H9 (cell line): ENCODE data around the gene TMSB10. TPM values are rescaled to one million over a fixed set of nuclear protein-coding genes. Genes with fewer than 3 reads are reported as not detected.

Source experiments
- DNase-seq: peaks from one replicate; pipeline ENCODE4 v3.0.0-alpha.2; 2017
- H2AFZ ChIP-seq: one replicate; pipeline ENCODE4 v1.6.1; 2013; ENCODE audit warnings: mild to moderate bottlenecking, low read length, control low read depth, moderate library complexity
- H2AK5ac ChIP-seq: 2 replicates; pipeline ENCODE4 v1.6.1; 2013; ENCODE audit warnings: low read length, control low read depth, mixed read lengths; ENCODE audit not compliant: insufficient read length
- H2BK120ac ChIP-seq: one replicate; pipeline ENCODE4 v1.6.1; 2013; ENCODE audit warnings: low read depth, mild to moderate bottlenecking, low read length, control low read depth, inconsistent platforms; ENCODE audit not compliant: poor library complexity, severe bottlenecking
- H2BK12ac ChIP-seq: 2 replicates; pipeline ENCODE4 v1.6.1; 2013; ENCODE audit warnings: low read length, control low read depth, mixed read lengths, low read depth; ENCODE audit not compliant: insufficient read length
- H2BK15ac ChIP-seq: 2 replicates; pipeline ENCODE4 v1.6.1; 2013; ENCODE audit warnings: low read depth, low read length, control low read depth
- H2BK20ac ChIP-seq: one replicate; pipeline ENCODE4 v1.6.1; 2013; ENCODE audit warnings: low read depth, mild to moderate bottlenecking, low read length, control low read depth, inconsistent platforms; ENCODE audit not compliant: poor library complexity, severe bottlenecking
- H2BK5ac ChIP-seq: 2 replicates; pipeline ENCODE4 v1.6.1; 2013; ENCODE audit warnings: low read length, control low read depth, mixed read lengths; ENCODE audit not compliant: insufficient read length
- H3K14ac ChIP-seq: 2 replicates; pipeline ENCODE4 v1.6.1; 2013; ENCODE audit warnings: low read length, control low read depth; ENCODE audit not compliant: insufficient read depth
- H3K18ac ChIP-seq: 2 replicates; pipeline ENCODE4 v1.6.1; 2013; ENCODE audit warnings: low read depth, mild to moderate bottlenecking, mixed read lengths, low read length, control low read depth; ENCODE audit not compliant: insufficient read length
- H3K23ac ChIP-seq: 2 replicates; pipeline ENCODE4 v1.6.1; 2013; ENCODE audit warnings: low read length, control low read depth, mixed read lengths, low read depth; ENCODE audit not compliant: insufficient read length
- H3K23me2 ChIP-seq: 2 replicates; pipeline ENCODE4 v1.6.1; 2013; ENCODE audit warnings: low read depth, mild to moderate bottlenecking, mixed read lengths, low read length, control low read depth; ENCODE audit not compliant: insufficient read length, poor library complexity, severe bottlenecking
- H3K27ac ChIP-seq: 2 replicates; pipeline ENCODE4 v1.5.1; 2013; ENCODE audit warnings: low read length, control low read depth, mixed read lengths, low read depth; ENCODE audit not compliant: insufficient read length
- H3K27me3 ChIP-seq: 2 replicates; pipeline ENCODE4 v1.6.1; 2013; ENCODE audit warnings: low read length, control low read depth, inconsistent platforms; ENCODE audit not compliant: insufficient read depth
- H3K4ac ChIP-seq: 2 replicates; pipeline ENCODE4 v1.6.1; 2013; ENCODE audit warnings: low read depth, mild to moderate bottlenecking, control low read depth, inconsistent platforms, low read length, moderate library complexity
- H3K4me1 ChIP-seq: 2 replicates; pipeline ENCODE4 v1.6.1; 2013; ENCODE audit warnings: low read length, control low read depth, inconsistent platforms; ENCODE audit not compliant: insufficient read depth
- H3K4me2 ChIP-seq: 2 replicates; pipeline ENCODE4 v1.6.1; 2013; ENCODE audit warnings: low read length, control low read depth, mixed read lengths; ENCODE audit not compliant: insufficient read length, insufficient read depth
- H3K56ac ChIP-seq: 2 replicates; pipeline ENCODE4 v1.6.1; 2013; ENCODE audit warnings: low read depth, mild to moderate bottlenecking, mixed read lengths, low read length, control low read depth; ENCODE audit not compliant: insufficient read length
- H3K79me1 ChIP-seq: 2 replicates; pipeline ENCODE4 v1.6.1; 2013; ENCODE audit warnings: low read depth, mild to moderate bottlenecking, moderate library complexity, low read length, control low read depth, inconsistent platforms; ENCODE audit not compliant: insufficient read depth, poor library complexity, severe bottlenecking
- H3K79me2 ChIP-seq: 2 replicates; pipeline ENCODE4 v1.6.1; 2013; ENCODE audit warnings: low read length, control low read depth, inconsistent platforms; ENCODE audit not compliant: insufficient read depth
- H3K9ac ChIP-seq: 2 replicates; pipeline ENCODE4 v1.6.1; 2013; ENCODE audit warnings: low read length, control low read depth, mixed read lengths; ENCODE audit not compliant: insufficient read length; ENCODE audit errors: extremely low read depth
- H3K9me3 ChIP-seq: one replicate; pipeline ENCODE4 v1.6.1; 2013; ENCODE audit warnings: low read depth, low read length, inconsistent platforms; ENCODE audit not compliant: control insufficient read depth
- H3T11ph ChIP-seq: one replicate; pipeline ENCODE4 v1.6.1; 2013; ENCODE audit warnings: mild to moderate bottlenecking, low read length, control low read depth, inconsistent platforms
- H4K20me1 ChIP-seq: one replicate; pipeline ENCODE4 v1.6.1; 2013; ENCODE audit not compliant: control insufficient read depth, insufficient read length, insufficient read depth
- H4K5ac ChIP-seq: 2 replicates; pipeline ENCODE4 v1.6.1; 2013; ENCODE audit warnings: low read depth, mild to moderate bottlenecking, mixed read lengths, low read length, control low read depth; ENCODE audit not compliant: insufficient read length
- H4K8ac ChIP-seq: replicated peaks from 2 replicates; pipeline ENCODE4 v1.6.1; 2013; ENCODE audit warnings: low read length, control low read depth, mixed read lengths, low read depth; ENCODE audit not compliant: insufficient read length
- H4K91ac ChIP-seq: 2 replicates; pipeline ENCODE4 v1.6.1; 2013; ENCODE audit warnings: low read depth, mild to moderate bottlenecking, moderate library complexity, mixed read lengths, low read length, control low read depth; ENCODE audit not compliant: insufficient read length
- H3K27ac Mint-ChIP-seq, 3 experiments: 2 replicates in 2 of 3; 3 replicates in 1 of 3; pipeline ENCODE4 v1.8.0; 2020 to 2021; ENCODE audit warnings: mixed read lengths in 3 of 3, mild to moderate bottlenecking in 1 of 3, moderate library complexity in 1 of 3
- H3K27me3 Mint-ChIP-seq: 2 replicates; pipeline ENCODE4 v1.8.0; 2021; ENCODE audit warnings: low read depth, mild to moderate bottlenecking, moderate library complexity, mixed read lengths
- H3K36me3 Mint-ChIP-seq, 3 experiments: 2 replicates in 2 of 3; 3 replicates in 1 of 3; pipeline ENCODE4 v1.8.0; 2020 to 2021; ENCODE audit warnings: low read depth in 3 of 3, mixed read lengths in 3 of 3; ENCODE audit not compliant: insufficient read depth in 1 of 3
- H3K4me1 Mint-ChIP-seq, 2 experiments: 2 replicates each; pipeline ENCODE4 v1.8.0; 2020; ENCODE audit warnings: mixed read lengths in 2 of 2
- H3K4me3 Mint-ChIP-seq, 2 experiments: 2 replicates in 1 of 2; 3 replicates in 1 of 2; pipeline ENCODE4 v1.8.0; 2020 to 2021; ENCODE audit warnings: mild to moderate bottlenecking in 2 of 2, mixed read lengths in 2 of 2, moderate library complexity in 1 of 2
- H3K9me3 Mint-ChIP-seq, 2 experiments: 2 replicates in 1 of 2; 3 replicates in 1 of 2; pipeline ENCODE4 v1.8.0; 2020; ENCODE audit warnings: mild to moderate bottlenecking in 2 of 2, mixed read lengths in 2 of 2, moderate library complexity in 1 of 2
- WGBS: extraction: QIAGEN DNeasy Blood & Tissue Kit; methylation state at CpG from one replicate; pipeline ENCODE4 v1.1.7; 2013; ENCODE audit warnings: missing lambda C conversion rate, low lambda C conversion rate, mixed read lengths; ENCODE audit not compliant: insufficient read length; ENCODE audit errors: extremely low coverage; 5-methylcytosine and 5-hydroxymethylcytosine counted together
- total RNA-seq: library from RNA; stranded (reverse); gene quantifications from 2 replicates; pipeline ENCODE4 v1.2.1, GENCODE V29; 2021
- TF ChIP-seq, protein P1 (sequence below): fragments of 200-600 bp; sonication (generic); conservative IDR thresholded peaks from 3 replicates; pipeline ENCODE4 v1.8.0; 2021; ENCODE audit warnings: antibody characterized with exemption, mild to moderate bottlenecking

TMSB10 gene
- total RNA-seq, 1 experiment from 2014 or later, result 755 TPM

DNA sequence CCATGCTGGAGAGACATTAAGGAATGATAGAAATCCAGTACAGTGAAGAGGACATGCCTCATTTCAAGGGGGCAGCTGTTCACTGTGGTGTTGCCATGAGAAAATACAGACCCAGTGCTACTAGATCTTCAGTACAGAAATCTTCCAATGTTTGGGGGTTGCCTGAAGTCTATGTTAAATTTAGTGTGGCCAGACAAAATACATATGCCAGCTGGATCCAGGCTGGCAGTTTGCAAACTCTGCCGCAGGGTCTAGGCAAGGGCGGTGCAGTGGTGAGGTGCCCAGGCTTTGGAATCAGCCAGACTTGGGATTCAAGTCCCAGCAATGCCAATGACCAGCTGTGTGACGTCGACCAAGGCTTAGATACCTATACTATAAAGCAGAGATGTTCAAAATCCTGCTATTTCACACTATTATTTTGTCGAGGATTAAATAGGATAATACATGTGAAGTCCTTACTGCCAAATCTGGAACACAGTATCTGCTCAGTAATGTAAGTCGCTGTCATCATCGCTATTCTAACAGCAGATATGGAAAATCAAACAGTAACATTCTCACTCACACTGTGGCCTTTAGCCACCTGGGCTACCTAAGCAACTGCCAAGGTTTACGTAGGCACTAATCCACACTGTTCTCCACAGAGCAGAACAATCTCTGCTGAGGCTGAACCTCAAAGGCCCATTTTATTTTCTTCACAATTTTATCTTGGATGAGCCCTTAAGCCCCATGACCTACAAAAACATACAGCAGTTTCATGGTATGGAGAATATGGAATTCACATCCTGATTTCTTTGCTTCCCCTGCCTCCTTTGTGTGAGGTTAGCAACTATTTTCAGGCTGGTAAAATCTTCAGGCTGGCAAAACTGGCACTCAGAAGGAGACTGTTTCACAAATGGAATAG is 5.9 kb upstream of the TMSB10 start:
- Histone ChIP-seq H2BK15ac (no peak overlapping the region), H3K9me3 (no peaks in the 10 kb centered on the region), H3K27me3 (peaks cover 2% of the 10 kb centered on the region; the same call in 1 of the 2 replicates), H3K4ac (no peak overlapping the region), H3K27ac (no peak overlapping the region), H2AK5ac (no peak overlapping the region), H3K79me1 (no peaks in the 10 kb centered on the region), H4K5ac (no peak overlapping the region), H3K4me1 (no peaks in the 10 kb centered on the region; the same call in 1 of the 2 replicates), H3T11ph (no peak overlapping the region), H3K56ac (no peak overlapping the region), H2BK5ac (no peak overlapping the region), H4K8ac (no peak overlapping the region), H4K20me1 (no peaks in the 10 kb centered on the region), H2AFZ (no peak overlapping the region), H3K14ac (no peak overlapping the region), H2BK20ac (no peak overlapping the region), H3K23me2 (no peaks in the 10 kb centered on the region), H3K23ac (no peak overlapping the region), H3K18ac (no peak overlapping the region), H3K79me2 (no peaks in the 10 kb centered on the region), H2BK12ac (no peak overlapping the region), H4K91ac (no peak overlapping the region), H3K9ac (no peak overlapping the region), H3K4me2 (no peak overlapping the region), H2BK120ac (no peak overlapping the region)
- H3K36me3 Mint-ChIP-seq, result no peaks in the 10 kb centered on the region; a peak in 1 of 7 replicates
- H3K27ac Mint-ChIP-seq, result no peak overlapping the region
- H3K27me3 Mint-ChIP-seq, result peaks cover 49% of the 10 kb centered on the region
- H3K9me3 Mint-ChIP-seq, result no peaks in the 10 kb centered on the region
- H3K4me1 Mint-ChIP-seq, result peaks cover 12% of the 10 kb centered on the region in 2 experiments
- no peak for DNase-seq
- no CpG with 5 or more reads among the region's 8 CpGs for WGBS
- H3K4me3 Mint-ChIP-seq, result no peak overlapping the region
- TF ChIP-seq, protein P1, sequence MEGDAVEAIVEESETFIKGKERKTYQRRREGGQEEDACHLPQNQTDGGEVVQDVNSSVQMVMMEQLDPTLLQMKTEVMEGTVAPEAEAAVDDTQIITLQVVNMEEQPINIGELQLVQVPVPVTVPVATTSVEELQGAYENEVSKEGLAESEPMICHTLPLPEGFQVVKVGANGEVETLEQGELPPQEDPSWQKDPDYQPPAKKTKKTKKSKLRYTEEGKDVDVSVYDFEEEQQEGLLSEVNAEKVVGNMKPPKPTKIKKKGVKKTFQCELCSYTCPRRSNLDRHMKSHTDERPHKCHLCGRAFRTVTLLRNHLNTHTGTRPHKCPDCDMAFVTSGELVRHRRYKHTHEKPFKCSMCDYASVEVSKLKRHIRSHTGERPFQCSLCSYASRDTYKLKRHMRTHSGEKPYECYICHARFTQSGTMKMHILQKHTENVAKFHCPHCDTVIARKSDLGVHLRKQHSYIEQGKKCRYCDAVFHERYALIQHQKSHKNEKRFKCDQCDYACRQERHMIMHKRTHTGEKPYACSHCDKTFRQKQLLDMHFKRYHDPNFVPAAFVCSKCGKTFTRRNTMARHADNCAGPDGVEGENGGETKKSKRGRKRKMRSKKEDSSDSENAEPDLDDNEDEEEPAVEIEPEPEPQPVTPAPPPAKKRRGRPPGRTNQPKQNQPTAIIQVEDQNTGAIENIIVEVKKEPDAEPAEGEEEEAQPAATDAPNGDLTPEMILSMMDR, result no peak
